Superior temporal gyrus (tissue), 1 donor: ENCODE data around the gene SMAD5.

Experiments used
- DNase-seq: peaks from one replicate; pipeline ENCODE4 v3.0.0-alpha.2; 2016; ENCODE audit errors: extremely low spot score

SMAD5 gene

GRCh38 chr5:136114414-136115125, 18.1 kb upstream of the SMAD5 start:
- DNase-seq: no peak

DNA sequence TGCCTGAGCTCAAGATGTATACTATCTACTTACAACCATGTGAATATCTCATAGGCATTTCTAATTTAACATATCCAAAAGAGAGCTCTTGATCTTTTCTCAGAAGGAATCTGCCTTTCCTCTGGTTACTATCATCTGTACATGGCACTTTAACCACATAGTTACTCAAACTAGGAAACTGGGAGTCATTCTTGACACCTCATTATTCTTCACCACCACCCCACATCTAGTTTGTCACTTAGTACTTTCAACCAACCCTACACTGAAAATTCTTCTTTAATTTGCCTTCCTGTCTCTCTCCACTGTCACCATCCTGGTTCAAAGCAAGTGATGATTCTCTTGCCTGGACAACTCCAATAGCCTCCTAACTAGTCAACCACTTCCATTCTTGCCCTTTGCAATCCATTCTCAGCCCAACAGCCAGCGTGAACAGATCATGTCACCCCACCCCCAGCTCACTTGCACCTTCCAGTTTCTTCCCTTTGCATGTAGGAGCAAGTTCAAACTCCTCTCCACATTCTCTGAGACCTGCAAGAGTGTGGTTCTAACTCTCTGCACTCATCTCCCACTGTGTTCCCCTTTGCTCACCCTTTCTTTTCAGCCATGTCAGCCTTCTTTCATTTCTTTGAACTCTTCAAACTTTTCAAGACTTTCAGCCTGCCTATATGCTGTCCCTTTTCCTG, 17.3 kb upstream of the SMAD5 start:
- no peak for DNase-seq

DNA sequence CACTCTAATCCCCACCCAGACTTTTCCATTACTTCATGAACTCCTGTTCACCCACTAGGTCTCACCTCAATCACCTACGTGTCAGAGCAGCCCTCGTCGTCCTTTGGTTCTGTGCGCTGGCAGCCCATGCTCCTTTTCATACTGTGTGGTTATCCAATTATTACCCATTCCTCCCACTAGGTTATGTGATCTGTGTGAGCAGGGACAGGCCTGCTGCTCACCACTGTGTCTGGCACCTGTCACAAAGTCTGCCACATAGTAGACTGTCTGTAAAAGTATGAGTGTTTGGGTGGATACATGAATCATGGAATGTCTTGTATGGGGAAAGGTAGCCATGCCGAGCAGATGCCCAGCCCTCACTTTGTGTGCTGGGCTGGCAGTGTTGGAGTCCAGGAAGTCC, 12.1 kb upstream of the SMAD5 start:
- no peak for DNase-seq

DNA sequence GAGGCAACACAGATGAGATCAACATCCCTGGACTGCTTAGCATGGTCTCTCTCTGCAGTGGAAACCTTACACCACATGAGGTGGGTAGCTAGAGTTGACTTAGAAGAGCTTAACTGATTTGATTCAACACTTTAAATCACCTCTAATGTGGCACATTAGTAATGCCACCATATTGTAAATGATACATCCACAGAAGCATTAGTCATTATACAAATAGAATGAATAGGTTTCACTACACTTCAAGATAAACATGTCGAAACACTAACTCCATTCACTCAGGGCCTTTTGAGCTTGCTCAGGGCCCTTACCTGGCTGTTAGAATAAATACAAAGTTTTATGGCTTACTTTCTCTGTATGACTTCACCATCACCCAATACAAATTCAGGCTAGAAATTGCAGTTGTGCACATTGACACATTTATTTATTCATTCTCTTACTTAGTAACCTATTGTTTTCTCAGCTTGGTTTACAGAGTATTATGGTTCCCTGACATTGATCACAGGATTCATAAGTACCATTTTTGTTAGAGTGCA, 9.3 kb upstream of the SMAD5 start:
- no peak for DNase-seq

GRCh38 chr5:136127560-136127959, 5.1 kb upstream of the SMAD5 start:
- no peak for DNase-seq

- DNase-seq: peak; percentile 24
Observed at GRCh38 chr5:136128481-136128880, 4.2 kb upstream of the SMAD5 start.

- DNase-seq: no peak
Observed at GRCh38 chr5:136129445-136129844, 3.2 kb upstream of the SMAD5 start.

DNA sequence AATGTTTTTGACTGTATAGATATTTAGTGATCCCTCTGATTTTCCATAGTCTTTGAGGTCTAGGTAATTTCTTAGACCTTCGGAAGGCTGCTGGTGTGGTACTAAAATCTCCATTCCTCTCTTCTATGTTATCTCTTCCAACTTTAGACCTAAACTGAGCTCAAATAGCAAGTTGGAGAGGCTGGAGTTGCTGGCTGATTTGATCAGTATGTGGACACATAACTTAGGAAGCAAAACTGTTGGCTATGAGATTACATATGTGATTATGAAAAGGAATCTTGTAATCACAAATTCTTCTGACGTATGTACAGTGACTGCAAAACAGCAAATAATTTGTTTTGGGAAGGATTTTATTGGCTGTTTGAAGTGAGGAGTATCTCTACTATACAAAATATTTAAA, 2.1 kb upstream of the SMAD5 start:
- DNase-seq: no peak

GRCh38 chr5:136132087-136132486, 558 bp upstream of the SMAD5 start:
- DNase-seq: no peak

GRCh38 chr5:136133222-136133921, 727 bp downstream of the SMAD5 start:
- DNase-seq: peak; percentile 47

- no peak for DNase-seq
Observed at GRCh38 chr5:136133922-136134379, 1.3 kb downstream of the SMAD5 start.

- no peak for DNase-seq
Observed at GRCh38 chr5:136134653-136135052, 2.0 kb downstream of the SMAD5 start.

DNA sequence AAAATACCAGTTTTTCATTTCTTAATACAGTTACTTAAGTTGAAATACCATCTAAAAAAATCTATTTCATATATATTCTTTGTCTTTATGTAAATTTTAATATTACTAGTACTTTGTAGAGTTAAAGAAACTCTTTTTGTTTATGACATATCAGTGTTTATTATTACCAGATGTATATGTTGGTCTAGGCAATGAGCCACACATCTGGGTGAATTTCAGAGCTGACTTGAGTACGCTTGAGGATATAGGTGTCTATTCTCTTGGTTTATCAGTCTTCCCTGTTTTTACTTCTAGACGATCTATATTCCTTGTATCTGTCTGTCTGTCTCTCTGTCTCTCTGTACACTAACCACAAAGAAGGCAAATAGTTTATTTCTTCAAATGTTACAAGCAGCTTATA, 2.9 kb downstream of the SMAD5 start:
- no peak for DNase-seq

GRCh38 chr5:136137497-136138220, 5.0 kb downstream of the SMAD5 start:
- DNase-seq: no peak

- no peak for DNase-seq
Observed at GRCh38 chr5:136141561-136141960, 8.9 kb downstream of the SMAD5 start.

DNA sequence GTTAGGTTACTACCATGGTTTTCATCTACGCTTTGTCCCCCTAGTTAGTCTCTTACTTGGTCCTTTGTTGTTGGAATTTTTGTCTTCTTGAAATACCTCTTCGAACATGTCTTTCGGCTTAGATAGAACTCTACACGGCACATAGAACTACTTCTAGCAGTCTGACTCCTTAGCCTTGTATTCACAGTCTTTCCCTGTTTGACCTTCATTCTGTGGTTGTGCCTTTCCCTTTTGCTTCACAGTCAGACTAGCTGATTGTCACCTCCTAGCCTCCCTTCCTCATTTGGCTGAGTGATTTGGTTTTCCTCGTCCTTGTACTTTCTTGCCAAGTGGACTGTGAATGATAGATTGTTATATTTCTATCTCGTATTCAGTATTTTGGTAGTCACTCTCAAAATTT, 10.7 kb downstream of the SMAD5 start:
- DNase-seq: no peak

- DNase-seq: no peak
Observed at GRCh38 chr5:136143763-136144162, 11.1 kb downstream of the SMAD5 start.

GRCh38 chr5:136145030-136145429, 12.4 kb downstream of the SMAD5 start:
- DNase-seq: no peak

DNA sequence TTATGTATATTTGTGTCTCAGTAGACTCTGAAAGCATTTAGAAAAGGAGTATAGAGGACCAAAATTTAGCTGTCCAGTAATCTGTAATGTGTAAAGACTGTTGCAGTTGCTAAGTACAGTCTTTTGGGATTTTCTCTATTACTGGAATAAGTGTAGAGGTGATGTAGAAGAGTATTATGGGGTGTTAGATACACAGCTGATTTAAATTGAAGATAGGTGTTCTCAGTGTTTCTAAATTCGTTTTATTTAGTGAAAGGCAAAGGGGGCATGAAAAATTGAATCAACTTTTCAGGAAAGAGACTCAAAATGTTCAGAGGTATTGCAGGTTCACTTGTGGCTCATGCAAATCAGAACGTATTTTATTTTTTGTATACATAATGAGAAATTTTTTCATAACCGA, 13.6 kb downstream of the SMAD5 start:
- no peak for DNase-seq

DNA sequence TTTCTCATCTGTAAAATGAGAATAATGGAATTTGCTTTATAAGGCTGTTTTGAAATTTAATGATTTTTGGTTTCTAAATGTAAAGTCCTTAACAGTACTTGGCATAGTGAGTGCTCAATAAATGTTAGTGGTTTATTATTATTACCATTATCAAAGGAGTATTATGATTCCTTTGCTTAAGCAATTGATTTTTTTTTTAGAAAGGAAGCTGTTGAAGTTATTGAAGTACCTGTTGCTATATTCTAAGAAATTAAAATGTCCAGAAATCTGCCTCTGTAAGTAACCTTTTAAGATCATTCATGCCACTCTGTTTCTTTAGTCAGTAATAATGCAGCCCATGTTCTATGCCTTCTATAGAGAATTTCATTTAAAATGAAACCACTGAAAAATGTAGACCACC, 15.0 kb downstream of the SMAD5 start:
- no peak for DNase-seq

DNA sequence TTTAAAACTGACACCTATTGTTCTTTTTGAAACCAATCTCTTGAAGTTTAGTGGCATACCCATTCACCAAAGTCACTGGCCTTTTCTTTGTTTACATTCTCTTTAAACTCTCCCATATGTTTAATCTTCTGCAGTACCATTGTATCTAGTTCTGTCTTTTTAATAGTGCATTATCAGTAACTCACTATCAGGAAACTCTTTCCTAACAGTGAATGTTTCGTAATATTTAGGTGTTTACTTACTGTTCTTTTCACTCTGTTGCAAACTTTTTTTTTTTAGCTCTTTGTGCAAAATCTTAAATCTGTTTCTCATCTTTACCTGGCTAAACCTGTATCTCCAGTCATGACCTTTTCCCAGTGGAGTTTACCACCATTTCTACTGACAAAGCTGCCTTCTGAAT, 17.2 kb downstream of the SMAD5 start:
- DNase-seq: no peak
